ENCODE data around the gene CDCA7.

Gene CDCA7

DNA sequence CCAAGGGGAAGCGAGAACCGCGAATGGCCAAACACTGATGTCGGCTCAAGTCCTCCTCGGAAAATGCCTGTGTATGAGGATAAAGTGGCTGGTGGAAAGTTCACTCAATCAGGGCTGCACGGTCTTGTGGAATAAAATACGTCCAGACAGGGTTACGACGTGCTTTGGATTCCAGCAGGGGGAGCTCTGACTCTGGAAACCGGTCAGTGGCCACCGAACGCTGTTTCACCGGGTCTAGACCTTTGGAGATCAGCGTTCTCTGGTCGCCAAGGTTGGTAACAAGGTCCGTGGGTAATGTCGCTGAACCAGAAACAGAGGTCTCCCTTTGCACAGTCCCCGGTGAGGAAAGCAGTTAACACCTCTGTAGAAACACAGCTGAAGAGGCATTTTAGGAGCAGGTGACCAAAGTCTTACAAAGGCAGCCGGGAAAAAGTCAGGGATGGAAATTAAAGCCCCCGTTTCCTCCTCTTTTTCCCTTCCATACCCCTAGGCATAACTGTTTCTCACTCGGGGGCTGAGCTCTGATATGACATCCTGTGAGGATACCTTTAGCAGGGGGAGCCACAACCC is 47.8 kb downstream of the CDCA7 start:
- TF ChIP-seq, protein P1, sequence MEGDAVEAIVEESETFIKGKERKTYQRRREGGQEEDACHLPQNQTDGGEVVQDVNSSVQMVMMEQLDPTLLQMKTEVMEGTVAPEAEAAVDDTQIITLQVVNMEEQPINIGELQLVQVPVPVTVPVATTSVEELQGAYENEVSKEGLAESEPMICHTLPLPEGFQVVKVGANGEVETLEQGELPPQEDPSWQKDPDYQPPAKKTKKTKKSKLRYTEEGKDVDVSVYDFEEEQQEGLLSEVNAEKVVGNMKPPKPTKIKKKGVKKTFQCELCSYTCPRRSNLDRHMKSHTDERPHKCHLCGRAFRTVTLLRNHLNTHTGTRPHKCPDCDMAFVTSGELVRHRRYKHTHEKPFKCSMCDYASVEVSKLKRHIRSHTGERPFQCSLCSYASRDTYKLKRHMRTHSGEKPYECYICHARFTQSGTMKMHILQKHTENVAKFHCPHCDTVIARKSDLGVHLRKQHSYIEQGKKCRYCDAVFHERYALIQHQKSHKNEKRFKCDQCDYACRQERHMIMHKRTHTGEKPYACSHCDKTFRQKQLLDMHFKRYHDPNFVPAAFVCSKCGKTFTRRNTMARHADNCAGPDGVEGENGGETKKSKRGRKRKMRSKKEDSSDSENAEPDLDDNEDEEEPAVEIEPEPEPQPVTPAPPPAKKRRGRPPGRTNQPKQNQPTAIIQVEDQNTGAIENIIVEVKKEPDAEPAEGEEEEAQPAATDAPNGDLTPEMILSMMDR (IDR thresholded peaks at IDR 0.05; ENCODE audit: low read depth, low read length) = peak; percentile 87
- peak overlapping the region; percentile 24; the same call in 1 of the 2 replicates for H3K4me3 ChIP-seq (ENCODE audit: low read depth, low read length)

DNA sequence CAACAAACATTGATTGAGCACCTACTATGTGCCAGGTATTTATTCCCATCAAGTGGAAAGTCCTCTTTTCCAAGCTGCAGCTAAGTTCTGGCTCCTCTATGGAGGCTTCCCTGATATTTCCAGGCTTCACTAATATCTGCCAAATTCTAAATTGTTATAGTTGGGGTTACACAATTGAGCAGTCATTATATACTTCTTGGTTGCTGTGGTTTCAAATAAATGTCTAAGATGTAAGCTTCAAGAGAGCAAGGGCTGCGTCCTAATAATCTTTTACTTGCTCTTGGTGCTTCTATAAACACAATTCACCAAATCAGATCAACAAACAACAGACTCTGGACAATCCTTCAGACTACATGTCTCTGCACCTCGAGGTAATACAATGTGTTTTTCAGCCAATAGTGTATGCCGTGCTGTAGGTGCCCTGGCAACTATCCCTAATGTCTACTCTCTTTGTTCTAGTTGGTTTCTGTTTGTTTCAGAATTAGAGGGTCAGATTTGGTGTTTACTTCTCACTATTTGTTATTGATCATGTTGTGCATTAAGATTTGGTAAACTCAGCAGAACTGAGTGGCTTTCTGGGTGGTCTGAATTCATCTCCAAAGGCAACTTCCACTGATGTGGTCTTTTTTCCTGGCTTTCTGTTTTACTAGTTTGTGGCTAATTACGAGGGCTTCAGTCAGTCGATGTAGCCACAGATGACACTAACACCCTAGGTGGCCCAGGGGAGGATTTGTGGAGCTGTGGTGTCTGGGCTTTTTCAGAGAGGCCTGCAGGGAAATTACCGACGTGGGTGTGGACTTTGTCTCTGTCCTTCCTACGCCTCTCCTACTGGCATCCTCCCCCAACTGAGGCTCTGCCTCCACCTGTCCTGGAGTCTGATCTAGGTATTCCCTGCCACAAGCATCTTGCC is 50.4 kb downstream of the CDCA7 start:
- H3K4me3 ChIP-seq (ENCODE audit: low read depth, low read length) = no peak overlapping the region
- TF ChIP-seq, protein P1 (IDR thresholded peaks at IDR 0.05; ENCODE audit: low read depth, low read length) = no peak

DNA sequence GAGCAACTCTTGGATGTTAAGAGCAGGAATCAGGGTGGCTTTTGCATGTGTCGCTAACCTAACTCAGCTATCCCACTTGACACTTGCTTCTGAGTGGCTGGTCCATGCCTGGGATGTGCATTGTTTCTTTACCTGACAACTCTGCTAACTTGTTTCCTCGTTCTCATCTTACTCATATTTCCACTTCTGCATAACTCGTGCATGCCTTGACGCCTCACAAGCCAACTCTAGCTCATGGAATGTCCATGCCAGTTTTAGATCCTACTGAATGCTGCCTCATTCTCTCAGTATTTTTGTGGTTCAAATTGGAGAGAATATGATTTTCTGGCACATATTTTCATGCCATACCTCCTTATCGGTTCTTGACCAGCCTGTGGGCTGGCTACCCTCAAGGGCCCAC is 52.5 kb downstream of the CDCA7 start:
- no peak overlapping the region for H3K4me3 ChIP-seq (ENCODE audit: low read depth, low read length)
- TF ChIP-seq, protein P1 (IDR thresholded peaks at IDR 0.05; ENCODE audit: low read depth, low read length) = no peak

DNA sequence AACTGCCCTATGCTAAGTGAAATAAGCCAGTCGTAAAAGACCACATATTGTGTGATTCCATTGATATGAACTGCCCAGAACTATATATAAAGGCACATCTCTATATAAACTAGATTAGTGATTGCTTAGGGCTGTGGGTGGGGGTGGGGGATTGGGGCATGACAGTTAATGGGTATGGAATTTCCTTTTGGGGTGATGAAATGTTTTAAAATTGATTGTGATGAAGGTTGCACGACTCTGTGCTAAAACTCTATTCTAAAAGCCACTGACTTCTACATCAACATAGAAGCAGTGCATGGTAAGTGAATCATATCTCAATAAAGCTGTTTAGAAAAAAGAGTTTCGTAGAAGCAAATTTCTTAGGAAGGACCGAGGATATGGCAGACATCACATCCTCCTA is 53.0 kb downstream of the CDCA7 start:
- TF ChIP-seq, protein P1 (IDR thresholded peaks at IDR 0.05; ENCODE audit: low read depth, low read length) = no peak
- no peak overlapping the region for H3K4me3 ChIP-seq (ENCODE audit: low read depth, low read length)

DNA sequence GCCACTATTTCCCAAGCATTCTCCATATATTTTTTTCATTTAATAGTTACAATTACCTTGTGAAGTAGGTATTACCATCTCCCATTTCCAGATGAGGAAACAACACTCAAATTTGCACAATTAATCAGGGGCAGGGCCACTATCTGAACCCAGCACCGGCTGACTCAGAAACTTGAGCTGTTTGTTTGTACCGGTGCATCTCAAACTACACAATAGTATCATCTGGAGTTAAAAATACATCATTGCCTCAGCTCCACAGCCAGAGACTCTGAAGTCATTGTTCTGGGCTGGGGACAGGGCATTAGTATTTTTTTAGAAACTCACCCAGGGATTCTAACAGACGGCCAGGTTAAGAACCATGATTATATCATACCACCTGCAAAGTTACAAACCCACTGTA is 55.9 kb downstream of the CDCA7 start:
- TF ChIP-seq, protein P1 (IDR thresholded peaks at IDR 0.05; ENCODE audit: low read depth, low read length) = no peak
- no peak overlapping the region for H3K4me3 ChIP-seq (ENCODE audit: low read depth, low read length)

DNA sequence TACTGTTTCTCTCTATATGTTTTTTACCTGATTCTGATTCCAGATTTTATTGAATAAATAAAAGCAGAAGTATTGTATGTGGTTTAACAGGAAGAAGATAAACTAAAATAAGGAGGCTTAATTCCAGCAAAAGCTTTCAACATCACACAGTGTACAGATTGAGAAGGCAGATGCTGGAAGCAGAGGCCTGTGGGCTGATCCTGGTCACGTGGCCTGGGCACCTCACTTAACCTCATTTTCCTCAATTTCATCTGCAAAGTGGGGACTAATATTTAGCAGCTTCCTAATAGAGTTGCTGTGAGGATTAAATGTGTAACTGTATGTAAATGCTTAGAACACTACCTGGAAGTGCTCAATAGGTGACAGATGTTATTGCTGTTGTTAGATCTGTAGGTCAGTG is 58.0 kb downstream of the CDCA7 start:
- TF ChIP-seq, protein P1 (IDR thresholded peaks at IDR 0.05; ENCODE audit: low read depth, low read length) = no peak
- H3K4me3 ChIP-seq (ENCODE audit: low read depth, low read length) = no peak overlapping the region

DNA sequence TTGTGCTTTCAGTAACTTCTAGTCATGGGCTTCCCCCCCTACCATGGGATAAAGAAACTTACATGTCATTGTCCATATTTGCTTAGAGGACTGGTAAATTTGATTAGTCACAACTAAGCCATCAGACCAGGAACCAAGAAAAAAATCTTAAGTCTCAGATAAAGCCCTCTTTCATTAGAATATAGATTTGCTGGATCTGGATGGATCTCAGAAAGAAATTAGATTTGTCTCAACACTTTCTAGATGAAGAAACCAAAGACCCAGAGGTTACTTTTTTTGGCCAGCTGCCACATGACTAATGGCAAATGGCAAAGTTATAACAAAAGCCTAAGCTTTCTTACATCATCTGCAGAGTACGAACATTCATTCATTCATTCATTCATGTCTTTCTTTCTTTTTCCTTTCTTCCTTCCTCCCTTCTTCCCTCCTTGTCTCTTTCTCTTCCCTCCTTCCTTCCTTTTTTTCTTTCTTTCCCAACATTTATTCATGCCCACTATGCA is 60.2 kb downstream of the CDCA7 start:
- no peak overlapping the region for H3K4me3 ChIP-seq (ENCODE audit: low read depth, low read length)
- TF ChIP-seq, protein P1 (IDR thresholded peaks at IDR 0.05; ENCODE audit: low read depth, low read length) = no peak

Data from WI38 (cell line).